ENCODE results near the gene RASGRP2.

RASGRP2 gene

DNA sequence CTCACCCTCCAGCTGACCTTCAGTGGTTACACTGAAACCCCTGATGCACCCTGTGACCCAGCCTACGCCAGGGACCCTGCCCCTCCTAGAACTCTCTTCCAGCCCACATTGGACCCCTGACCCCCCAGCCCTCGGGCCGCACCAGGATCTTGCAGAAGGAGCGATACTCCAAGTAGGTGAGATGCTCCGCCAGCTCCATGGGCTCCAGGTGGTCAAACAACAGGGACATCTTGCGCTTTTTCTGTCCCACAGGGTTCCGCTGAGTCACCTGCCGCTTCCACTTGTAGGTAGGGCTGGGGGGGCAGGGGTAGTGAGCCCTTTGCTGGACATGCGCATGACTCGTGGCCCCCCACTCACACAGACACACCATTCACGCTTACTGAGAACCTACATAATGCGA, 4.1 kb downstream of the RASGRP2 start:
- DNase-seq (ENCODE audit: low spot score) = no peak

DNA sequence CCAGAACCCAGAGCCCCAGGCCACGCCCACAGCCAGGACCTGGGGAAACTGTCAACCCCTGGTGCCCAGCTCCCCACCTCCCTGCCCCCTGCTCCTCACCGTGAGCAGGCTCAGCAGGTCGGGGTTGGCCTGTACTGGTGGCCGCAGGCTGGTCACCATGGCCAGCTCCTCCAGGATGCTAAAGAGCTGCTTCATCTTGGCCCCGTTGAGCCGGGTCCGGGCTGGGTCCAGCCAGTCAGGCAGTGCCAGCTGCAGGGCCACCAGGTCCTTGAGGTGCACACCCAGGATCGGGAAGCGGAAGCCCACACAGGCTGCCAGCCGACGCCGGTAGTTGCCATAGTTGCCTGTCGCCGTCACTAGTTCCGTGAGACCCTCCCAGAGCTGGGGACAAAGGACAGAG, 7.3 kb downstream of the RASGRP2 start:
- DNase-seq (ENCODE audit: low spot score) = no peak

DNA sequence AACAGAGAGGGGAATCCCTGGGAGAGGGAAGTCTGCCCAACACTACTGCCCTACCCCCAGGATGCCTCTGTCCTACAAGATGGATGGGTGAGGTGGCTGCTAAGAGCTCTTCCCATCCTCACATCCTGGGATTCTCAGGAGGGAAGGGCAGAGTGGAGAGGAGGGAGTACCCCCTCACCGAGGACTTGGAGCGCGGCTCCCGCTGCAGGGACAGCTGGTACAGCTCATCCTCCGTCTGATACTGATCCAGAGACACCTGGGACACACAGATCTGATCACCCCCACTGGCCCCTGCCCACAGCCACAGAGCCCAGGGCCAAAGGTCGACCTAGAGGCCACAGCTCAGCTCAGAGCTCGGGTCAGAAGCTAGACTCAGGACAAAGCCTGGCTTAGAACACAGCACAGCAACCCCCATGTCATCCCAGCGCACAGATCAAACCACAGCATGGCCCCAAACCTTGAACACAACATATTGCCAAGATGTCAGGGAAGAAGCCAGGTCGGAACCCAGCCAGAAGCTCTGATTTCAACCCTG, 8.2 kb downstream of the RASGRP2 start:
- DNase-seq (ENCODE audit: low spot score) = no peak

DNA sequence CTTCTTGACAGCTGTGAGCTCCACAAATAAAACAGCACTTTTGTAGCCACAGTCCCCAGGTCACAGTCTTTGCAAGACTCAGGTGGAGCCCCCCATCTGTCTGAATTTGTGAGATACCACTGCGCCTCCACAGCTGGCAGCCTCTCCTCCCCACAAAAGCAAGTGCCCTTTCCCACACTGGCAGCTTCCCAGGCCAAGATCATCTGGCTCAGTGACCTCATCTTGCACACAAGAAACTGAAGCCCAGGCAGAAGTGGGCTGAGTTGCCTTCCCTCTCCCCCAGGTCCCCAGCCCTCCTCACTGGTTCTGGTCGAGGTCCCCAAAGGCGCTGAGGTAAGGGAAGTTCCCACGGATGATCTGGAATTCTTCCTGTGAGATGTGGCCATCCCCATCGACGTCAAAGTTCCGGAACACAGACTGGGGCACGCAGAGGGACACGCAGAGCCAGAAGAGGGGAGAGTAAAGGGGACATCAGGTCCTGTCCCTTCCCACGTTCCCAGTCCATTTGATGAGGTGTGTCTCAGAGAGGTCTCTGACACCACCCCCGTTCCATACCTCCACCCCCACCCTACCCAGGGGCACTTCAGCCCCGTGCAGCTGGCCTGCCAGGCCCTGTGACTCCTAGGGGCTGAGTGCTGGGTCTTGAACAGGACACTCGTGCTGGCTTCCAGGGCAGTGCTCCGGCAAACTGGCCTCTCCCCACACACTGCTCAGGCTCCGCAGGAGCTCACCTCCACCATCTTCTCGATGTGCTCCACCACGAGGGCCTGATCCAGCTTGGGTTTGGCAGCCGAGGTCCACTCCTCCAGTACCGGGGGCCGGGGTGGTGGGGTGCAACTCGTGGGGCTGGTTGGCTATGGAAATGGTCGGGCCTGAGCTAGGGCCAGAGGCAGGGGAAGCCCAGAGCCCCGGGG, 8.9 kb downstream of the RASGRP2 start:
- no peak for DNase-seq (ENCODE audit: low spot score)

DNA sequence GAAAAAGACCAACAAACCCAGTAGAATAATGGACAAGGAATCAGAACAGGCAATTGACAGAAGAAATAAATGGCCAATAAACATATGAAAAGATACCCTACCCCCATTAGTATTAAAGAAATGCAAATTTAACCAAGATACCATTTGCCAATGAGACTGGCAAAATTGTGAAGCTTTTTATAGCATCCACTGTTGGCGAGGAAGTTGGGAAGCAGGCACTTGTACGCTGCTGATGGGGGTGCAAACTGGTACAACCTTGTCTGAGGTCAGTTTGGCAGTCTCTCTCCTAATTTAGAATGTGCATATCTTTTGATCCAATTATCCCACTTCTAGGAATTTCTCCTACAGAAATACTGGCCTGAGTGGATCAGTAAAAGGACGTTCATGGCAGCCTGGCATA, 12.3 kb downstream of the RASGRP2 start:
- no peak for DNase-seq (ENCODE audit: low spot score)

DNA sequence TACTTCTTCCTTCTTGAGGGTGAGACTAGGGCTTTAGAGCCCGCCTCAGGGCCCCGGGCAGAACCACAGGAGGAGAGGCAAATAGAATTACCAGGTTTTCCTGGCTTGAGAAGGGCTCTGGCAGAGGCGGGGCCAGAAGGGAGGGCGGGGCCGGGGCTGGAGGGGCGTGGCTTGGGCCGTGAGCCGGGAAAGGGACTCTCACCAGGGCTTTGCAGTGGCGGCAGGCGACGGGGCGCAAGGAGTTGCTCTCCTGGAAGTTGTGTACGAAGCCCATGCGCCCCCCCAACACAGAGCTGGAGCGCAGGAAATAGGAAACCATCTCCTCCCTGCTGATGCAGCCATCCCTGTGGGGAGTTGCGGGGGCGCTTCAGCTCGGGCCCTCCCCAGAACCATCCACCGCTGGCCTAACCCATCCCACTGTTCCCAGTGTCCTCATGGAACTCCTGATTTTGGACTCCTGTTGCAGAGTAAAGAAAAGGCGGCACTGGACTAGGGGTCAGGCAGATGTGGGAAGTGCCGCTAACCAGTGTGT, 14.0 kb downstream of the RASGRP2 start:
- DNase-seq (ENCODE audit: low spot score) = no peak

DNA sequence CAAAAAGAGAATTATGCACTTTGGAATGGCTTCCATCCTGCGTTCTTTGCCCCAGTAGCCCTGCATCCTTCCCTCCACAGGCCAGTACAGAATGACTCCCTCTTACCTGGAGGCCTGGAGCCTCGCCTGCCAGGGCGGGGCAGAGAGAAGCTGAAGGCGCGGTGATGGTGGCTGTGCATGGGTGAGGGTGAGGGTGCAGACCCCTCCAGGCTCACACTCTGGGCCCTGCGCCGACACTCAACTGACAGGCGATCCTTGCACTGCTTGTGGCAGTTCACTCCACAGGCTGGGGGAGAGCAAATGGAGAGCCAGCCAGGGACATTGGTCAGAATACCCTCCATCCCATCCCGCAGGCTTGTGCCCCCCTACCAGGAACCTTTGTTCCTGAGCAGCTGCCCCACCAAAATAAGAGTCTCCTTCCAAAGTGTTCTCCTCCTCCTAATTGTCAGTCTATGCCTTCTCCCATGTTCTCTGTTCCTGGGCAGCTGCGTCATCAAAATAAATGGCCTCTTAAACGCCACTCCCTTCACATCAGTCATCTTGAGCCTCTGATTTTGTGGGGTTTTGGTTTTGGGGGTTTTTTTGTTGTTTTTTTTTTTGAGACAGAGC, 15.1 kb downstream of the RASGRP2 start:
- DNase-seq (ENCODE audit: low spot score) = no peak

DNA sequence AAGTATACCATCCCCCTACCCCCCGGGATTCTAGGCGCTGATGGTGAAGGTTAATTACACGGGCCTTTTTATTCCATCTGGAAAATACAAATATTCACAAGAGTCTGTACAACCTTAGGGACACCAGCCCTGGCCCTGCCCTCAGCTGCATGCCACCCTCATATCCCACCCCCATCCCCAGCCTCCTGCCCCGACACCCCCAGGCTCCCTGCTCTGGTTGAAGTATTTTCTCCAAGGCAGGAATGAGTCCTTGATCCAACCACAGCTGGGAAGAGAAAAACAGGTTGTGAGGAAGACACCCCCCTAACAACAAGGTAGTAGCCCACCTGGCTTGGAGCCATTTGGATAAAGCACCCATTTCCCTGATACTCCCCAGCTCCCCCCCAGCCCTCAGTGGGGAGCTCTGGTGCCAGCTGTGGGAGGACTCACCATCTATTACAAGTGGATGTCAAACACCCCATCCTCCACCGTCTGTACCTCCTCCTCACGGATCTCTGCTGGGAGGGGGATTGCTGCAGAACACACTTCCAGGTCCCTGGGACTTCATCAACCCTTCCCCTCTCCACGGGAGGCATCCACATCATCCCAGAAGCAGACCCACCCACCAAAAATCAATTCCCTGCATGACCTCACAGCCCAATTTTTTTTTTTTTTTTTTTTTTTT, 16.9 kb downstream of the RASGRP2 start:
- no peak for DNase-seq (ENCODE audit: low spot score)

DNA sequence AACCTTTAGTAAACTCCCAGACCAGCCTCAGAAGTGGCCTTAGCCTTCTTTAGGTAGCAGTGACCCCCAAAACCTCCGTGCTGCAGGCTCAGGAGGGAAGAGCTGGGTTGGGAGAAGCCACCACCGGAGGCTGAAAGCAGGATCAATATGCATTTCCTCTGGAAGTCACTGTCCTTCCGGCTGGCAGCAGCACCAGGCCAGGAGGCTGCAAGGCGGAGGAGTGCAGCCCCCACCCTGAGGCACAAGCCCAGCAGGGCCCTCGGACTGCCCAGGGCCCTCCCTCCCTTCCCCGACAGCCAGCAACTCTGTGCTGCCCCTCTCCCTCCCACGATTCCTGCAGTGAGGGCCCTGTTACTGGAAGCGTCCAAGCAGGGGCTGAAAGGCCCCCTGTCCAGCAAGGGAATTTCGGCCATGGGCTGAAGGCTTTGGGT, 17.7 kb downstream of the RASGRP2 start:
- no peak for DNase-seq (ENCODE audit: low spot score)

DNA sequence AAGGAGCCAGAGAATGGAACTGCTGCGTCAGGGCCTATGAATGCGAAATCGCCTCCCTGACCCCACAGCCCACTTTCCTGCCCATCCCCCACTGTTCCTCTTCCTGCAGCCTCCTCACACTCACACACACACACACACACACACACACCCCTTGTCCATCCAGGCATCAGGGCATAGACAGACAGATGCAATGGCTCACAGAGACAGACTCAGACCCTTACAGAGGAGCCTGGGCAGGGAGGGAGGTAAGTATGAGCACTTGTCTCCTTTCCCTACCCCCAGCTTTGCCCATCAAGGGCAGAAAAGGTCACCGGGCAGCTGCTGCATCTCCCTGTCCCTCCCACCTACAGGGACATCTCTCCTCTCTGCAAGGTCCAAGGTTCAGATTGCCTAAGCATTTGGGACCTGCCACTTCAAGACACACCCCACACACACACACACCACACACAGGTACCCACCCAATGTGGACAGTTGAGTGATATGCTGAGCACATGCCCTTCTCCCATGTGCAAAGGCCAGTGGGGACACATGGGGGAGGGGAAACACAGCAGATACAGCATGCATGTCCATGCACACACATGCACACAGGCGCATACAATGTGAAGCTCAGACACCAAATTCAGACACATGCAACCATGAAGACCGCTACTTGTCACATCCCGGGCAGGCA, 18.9 kb downstream of the RASGRP2 start:
- DNase-seq (ENCODE audit: low spot score) = no peak

DNA sequence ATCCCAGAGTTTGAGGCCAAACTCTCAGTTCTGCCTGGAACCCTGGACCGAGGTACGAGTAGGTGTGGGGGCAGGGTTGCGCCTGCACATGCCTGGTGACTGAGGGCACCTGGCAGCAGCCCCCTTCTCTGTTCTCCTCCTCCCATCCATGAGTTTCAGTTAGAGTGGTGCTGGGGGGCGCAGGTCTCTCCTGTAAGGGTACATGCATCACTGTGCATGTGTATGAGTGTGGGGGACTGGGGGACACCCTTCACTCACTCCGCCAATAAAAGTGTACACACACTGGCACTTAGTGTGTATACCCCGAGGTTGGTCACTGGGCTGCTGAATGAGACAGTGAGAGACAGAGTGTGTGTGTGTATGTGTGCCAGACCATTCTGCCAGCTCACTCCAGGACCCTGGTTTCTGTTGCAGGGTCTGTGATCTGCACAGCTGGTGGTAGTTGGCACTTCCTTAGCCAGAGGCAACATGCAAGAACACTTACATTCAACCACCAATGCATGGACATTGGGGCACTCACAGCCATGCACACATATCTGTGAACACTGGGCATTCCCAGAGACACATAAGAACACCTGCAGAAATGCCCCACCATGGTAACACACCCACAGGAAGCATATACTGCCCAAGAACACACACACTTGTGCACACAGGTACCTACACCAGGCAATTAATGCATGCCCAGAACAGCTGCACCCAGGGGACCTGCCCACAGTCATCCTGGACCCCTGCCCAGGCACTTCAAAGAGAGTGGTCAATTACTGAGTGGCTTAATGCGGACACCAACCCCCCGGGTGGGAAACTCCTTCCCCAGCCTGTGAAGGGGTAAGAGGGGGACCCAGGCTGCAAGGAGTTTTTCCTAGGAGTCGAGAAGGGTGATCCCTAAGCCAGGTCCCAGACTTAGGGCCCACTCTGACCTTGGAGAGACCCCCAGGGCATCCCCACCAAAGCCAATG, 19.8 kb downstream of the RASGRP2 start:
- DNase-seq (ENCODE audit: low spot score) = no peak

DNA sequence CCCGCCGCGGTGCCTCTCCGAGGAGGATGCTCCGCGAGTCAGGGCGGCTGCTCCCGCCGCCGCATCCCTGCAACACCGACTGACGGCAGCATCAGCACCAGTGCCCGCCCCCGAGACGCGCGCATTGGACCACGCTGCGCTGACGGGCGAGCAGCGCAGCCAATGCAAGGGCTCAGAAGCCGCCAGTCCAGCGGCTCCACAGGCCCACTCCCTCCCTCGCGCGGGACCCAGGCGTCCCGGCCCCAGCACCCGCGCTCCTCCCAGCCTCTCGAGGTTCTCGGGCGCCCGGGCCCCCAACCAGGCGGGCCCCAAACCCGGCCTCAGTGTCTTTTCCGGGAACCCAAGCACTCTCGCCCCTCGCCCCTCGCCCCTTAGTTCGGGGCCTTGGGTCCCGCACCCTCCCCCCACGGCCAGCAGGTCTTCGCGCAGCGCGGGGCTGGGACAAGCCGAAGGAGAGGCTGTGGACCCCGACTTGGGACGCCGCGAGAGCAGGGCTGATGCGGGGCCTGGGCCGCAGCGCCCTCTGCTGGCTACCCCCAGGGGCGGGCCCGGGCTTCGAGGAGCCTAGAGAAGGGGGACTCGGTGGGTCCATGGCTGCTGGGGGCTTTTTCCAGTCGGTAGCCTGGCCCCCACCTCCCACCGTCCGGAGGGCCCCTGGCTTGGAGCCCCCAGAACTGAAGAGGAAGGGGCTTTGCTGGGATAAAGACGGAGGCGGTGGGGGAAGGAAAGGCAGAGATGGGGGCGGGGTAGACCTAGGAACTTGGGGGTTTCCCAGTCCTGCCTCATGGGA, 20.6 kb downstream of the RASGRP2 start, which contains the start of gene NRXN2:
Gene NRXN2 (minus strand): TSS at position 81 of the 790 bp plus-strand sequence. CDS start 9,498 bp downstream, outside the sequence.
- DNase-seq (ENCODE audit: low spot score) = peak; percentile 82

DNA sequence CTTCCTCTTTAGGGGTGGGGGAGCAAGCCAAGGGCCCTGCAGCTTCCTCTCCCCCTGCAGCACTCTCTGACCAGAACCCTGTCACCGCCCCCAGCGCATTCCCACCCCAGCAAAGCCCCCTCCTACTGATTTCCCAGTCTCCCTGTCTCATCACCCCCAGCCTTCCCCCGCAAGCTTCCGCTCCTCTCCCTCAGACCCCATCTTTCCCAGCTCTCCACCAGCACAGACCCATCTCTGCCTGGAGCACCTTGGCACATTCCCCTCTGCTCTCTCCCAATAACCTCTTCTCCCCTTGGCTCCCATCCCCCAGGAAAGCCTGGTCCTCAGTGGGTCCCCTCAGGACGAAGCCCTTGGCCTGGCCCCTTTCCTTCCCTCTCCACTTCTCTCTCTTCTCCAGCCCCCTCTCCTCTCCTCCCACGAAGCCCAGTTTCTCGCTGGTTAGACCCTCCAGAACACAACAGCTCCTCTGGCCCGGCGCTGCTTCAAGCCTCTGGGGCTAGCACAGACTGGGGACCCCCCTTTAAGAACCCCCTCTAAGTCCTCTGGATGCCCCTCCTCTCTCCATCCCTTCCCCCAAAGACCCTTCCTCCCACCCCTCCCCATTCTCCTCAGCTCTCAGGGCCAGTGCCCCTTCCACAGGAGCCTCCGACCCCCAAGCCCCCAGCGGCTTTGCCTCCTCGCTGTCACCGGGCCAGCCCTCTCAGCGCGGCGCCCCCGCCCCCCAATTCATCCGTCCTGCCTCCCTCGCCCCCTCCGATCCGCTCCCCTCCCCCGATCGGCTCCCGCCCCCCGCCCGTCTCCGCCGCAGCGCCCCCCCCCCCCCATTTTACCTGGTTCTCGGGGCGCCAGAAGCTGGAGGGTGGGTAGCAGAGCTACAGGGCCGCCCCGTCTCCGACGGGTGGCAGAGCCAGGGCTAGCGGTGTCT, 21.5 kb downstream of the RASGRP2 start:
- DNase-seq (ENCODE audit: low spot score) = no peak

DNA sequence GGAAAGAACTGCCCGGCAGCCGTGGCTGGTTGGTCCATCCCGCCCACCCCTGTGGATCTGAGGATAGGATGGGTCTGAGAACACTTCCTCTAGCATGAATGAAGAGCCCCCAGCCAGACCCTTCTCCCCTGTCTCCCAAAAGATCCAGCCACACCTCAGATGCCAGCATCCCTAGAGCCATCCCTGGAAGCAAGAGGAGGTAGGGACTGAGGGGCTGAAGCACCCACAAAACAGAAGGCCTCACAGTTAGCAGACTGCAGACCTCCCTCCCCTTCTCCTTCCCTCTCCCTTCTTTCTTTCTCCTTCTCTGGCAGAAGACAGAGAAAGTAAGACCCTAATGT, 22.6 kb downstream of the RASGRP2 start:
- DNase-seq (ENCODE audit: low spot score) = no peak

DNA sequence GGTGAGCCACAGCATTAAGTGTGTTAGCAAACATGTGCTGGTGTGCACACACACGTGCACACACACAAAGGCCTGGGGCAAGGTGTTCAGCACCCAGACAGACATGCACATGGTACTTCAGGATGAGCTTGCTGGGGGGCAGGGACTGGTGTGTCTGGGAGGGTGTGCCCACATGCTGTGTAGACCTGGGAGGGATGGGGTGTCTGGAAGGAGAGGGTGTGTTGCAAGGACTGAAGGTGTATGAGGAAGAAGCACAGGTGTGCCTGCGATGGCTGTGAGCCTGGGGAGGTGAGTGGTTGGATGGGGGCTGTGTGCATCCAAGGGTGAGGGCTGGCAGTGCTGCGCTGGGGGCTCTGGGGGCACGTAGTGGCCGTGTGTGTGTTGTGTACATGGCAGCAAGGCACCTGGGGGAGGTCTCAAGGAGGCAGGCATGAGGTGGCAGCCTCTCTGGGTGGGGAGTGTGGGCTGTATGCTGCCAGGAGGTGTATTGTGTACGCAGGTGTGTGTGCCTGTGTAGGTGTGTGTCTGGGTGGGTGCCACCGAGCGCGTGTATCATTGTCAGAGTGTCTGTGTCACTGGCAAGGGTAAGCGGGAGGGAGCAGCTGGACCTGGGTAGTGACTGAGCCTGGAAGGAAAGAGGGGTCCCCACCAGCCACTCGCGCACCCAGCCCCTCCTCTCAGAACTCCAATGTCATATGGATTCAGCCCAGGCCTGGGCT, 23.1 kb downstream of the RASGRP2 start:
- no peak for DNase-seq (ENCODE audit: low spot score)

DNA sequence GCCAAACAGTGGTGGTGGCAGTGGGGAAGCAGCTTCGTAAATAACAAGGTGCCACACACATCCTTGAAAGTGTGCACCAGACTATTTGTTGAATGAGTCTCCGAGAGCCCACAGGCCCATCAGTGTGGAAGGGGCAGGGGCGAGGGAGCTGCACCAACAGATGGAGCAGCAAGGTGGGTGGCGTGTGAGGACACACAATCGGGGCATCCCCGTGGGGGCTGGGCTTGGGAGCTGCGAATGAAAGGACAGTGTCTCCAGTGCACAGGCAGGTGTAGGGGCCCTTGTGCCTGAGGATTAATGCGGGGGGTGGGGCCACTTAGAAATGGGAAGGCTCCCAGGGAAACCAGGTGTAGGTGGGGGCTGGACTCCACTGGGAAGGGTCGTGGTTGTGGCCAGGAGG, 23.8 kb downstream of the RASGRP2 start:
- DNase-seq (ENCODE audit: low spot score) = no peak

DNA sequence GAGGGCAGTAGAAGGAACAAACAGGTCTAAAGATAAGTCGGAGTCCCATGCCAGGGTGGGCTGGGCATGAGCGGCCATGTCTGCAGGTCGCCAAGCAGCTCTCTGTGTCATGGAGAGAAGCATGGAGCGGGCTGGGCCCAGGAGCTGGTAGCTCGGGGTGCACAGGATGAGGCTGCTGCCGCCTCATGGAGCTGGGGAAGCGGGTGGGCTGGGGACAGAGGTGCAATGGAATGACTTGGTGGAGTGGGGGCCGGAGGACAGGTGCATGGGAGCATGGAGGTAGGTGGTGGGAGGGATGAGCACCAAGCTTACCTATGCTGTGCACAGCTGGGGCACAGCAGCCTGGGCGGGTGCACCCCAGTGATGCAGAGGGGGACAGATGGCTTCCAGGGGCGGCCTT, 24.5 kb downstream of the RASGRP2 start:
- DNase-seq (ENCODE audit: low spot score) = no peak

DNA sequence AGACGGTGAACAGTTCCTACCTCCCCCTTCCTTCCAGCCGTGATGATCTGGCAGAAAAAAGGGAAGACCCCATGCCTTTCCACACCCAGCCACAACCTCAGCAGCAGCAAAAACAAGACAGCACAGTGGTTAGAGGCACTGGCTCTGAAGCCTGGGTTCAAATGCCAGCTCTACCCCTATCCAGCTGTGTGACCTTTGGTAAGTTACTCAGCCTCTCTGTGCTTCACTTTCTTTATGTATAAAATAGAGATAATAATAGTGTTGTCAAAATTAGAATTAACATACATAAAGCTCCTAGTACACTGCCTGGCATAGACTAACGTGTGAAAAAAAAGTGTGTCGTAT, 25.2 kb downstream of the RASGRP2 start:
- no peak for DNase-seq (ENCODE audit: low spot score)
